ENCODE measurements around the gene CTXND1. TPM values are rescaled to one million over a fixed set of nuclear protein-coding genes. Genes with fewer than 3 reads are reported as not detected.

Gene CTXND1
- polyA plus RNA-seq, 2 of the 4 experiments (the other 2 are of a cell fraction), result not detected

DNA sequence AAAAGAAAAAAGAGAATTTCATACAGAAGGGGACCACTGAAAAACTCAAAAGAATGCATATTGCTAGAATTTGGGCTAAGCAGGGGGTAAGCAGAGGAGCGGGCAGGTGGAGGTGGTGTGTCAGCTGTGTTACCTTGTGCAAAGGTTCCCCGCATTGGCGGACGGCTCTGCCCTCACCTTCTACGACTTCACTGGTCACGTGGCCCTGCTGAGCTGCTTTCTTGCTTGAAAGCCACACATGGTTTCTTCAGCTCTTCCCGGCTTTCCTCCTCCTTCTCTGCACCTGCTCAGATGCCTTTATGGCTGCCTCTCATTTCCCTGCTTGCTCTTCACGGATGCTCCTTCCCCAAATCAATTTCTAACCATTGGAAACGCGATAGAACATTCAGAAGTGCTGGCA is 68.7 kb downstream of the CTXND1 start:
- Histone ChIP-seq H3K9me3 (no peaks in the 10 kb centered on the region), H3K4me1 (peaks cover 13% of the 10 kb centered on the region), H3K4me3 (no peak overlapping the region), H3K4me2 (no peak overlapping the region), H3K27ac (no peak overlapping the region)
- ATAC-seq, result no peak
- 84% methylated on average over 10 of the region's 10 CpGs for WGBS (ENCODE audit: missing lambda C conversion rate)
- no peak for DNase-seq (ENCODE audit: low read depth in 1 of 2, low spot score in 1 of 2)
- TF ChIP-seq EHMT2 (IDR thresholded peaks at IDR 0.05; ENCODE audit: low read depth) (no peak), JUNB (IDR thresholded peaks at IDR 0.05) (no peak), HOXB13 (CRISPR knock-in tag; IDR thresholded peaks at IDR 0.05; ENCODE audit: low read depth) (no peak), ZNF302 (CRISPR knock-in tag; IDR thresholded peaks at IDR 0.05) (no peak), ZFP36 (IDR thresholded peaks at IDR 0.05; ENCODE audit: borderline replicate concordance, partially characterized antibody) (no peak), SREBF2 (IDR thresholded peaks at IDR 0.05) (no peak), KDM5A (IDR thresholded peaks at IDR 0.05) (no peak), HDAC2 (IDR thresholded peaks at IDR 0.05) (no peak), CHD2 (IDR thresholded peaks at IDR 0.05; ENCODE audit: low read length, partially characterized antibody) (no peak), BHLHE40 (IDR thresholded peaks at IDR 0.05; ENCODE audit: low read depth, low read length) (no peak), RAD21 (conservative IDR thresholded peaks at IDR 0.05 in 1 of 2, IDR thresholded peaks at IDR 0.05 in 1 of 2) (no peak), KDM1A (IDR thresholded peaks at IDR 0.05; ENCODE audit: low read depth) (no peak), CEBPB (IDR thresholded peaks at IDR 0.05) (no peak), HOXA7 (CRISPR knock-in tag; IDR thresholded peaks at IDR 0.05) (no peak), GATA3 (IDR thresholded peaks at IDR 0.05; ENCODE audit: borderline replicate concordance) (no peak)
- TF ChIP-seq, protein P1, sequence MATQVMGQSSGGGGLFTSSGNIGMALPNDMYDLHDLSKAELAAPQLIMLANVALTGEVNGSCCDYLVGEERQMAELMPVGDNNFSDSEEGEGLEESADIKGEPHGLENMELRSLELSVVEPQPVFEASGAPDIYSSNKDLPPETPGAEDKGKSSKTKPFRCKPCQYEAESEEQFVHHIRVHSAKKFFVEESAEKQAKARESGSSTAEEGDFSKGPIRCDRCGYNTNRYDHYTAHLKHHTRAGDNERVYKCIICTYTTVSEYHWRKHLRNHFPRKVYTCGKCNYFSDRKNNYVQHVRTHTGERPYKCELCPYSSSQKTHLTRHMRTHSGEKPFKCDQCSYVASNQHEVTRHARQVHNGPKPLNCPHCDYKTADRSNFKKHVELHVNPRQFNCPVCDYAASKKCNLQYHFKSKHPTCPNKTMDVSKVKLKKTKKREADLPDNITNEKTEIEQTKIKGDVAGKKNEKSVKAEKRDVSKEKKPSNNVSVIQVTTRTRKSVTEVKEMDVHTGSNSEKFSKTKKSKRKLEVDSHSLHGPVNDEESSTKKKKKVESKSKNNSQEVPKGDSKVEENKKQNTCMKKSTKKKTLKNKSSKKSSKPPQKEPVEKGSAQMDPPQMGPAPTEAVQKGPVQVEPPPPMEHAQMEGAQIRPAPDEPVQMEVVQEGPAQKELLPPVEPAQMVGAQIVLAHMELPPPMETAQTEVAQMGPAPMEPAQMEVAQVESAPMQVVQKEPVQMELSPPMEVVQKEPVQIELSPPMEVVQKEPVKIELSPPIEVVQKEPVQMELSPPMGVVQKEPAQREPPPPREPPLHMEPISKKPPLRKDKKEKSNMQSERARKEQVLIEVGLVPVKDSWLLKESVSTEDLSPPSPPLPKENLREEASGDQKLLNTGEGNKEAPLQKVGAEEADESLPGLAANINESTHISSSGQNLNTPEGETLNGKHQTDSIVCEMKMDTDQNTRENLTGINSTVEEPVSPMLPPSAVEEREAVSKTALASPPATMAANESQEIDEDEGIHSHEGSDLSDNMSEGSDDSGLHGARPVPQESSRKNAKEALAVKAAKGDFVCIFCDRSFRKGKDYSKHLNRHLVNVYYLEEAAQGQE (IDR thresholded peaks at IDR 0.05), result no peak
- TF ChIP-seq, protein P2, sequence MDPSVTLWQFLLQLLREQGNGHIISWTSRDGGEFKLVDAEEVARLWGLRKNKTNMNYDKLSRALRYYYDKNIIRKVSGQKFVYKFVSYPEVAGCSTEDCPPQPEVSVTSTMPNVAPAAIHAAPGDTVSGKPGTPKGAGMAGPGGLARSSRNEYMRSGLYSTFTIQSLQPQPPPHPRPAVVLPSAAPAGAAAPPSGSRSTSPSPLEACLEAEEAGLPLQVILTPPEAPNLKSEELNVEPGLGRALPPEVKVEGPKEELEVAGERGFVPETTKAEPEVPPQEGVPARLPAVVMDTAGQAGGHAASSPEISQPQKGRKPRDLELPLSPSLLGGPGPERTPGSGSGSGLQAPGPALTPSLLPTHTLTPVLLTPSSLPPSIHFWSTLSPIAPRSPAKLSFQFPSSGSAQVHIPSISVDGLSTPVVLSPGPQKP (IDR thresholded peaks at IDR 0.05; ENCODE audit: low read depth, low read length), result no peak
- TF ChIP-seq, protein P3, sequence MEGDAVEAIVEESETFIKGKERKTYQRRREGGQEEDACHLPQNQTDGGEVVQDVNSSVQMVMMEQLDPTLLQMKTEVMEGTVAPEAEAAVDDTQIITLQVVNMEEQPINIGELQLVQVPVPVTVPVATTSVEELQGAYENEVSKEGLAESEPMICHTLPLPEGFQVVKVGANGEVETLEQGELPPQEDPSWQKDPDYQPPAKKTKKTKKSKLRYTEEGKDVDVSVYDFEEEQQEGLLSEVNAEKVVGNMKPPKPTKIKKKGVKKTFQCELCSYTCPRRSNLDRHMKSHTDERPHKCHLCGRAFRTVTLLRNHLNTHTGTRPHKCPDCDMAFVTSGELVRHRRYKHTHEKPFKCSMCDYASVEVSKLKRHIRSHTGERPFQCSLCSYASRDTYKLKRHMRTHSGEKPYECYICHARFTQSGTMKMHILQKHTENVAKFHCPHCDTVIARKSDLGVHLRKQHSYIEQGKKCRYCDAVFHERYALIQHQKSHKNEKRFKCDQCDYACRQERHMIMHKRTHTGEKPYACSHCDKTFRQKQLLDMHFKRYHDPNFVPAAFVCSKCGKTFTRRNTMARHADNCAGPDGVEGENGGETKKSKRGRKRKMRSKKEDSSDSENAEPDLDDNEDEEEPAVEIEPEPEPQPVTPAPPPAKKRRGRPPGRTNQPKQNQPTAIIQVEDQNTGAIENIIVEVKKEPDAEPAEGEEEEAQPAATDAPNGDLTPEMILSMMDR (IDR thresholded peaks at IDR 0.05), result no peak
- TF ChIP-seq, protein P4, sequence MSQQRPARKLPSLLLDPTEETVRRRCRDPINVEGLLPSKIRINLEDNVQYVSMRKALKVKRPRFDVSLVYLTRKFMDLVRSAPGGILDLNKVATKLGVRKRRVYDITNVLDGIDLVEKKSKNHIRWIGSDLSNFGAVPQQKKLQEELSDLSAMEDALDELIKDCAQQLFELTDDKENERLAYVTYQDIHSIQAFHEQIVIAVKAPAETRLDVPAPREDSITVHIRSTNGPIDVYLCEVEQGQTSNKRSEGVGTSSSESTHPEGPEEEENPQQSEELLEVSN (IDR thresholded peaks at IDR 0.05; ENCODE audit: borderline replicate concordance, low read depth), result no peak
- FAIRE-seq, result no peak
- CTCF ChIA-PET, result interaction anchor here (0.6 to 2.6 kb wide), 9 partner anchors 10 to 803 kb away, joined by 3 to 8 read pairs (median 3); no protein-coding TSS in a partner anchor
- POLR2A ChIA-PET, result no interaction called here

DNA sequence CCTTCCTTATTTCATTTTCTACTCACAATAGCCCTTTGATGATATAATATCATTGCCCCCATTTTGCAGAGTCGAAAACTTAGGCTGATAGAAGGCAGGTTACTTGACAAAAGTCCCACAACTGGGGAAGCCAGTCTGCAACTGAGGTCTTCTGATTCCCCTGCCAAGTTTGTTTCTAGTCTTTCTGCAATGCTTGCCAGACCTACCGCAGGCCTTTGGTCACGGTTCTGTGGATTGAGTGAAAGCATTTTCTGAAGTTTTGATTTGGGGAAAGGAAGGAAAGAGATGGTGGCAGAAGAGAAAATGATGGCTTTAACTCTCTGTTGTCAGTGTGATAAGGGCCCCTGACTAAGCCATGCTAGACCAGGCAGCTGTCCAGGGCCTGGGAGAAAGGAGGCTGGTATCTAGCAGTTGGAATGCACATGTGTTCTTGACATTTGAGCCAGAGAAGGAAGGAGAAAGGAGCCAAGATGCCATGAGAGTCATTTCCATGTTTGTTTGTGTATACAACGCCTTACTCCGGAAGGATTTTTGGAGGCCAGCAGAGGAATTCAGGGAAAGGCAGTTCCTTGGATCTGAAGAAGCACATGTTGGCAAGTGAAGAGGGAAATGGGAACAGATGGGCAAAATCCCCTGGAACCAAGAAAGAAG is 69.3 kb downstream of the CTXND1 start:
- ATAC-seq (no peak), FAIRE-seq (no peak), DNase-seq (ENCODE audit: low read depth in 1 of 2, low spot score in 1 of 2) (no peak)
- POLR2A ChIA-PET, result no interaction called here
- Histone ChIP-seq H3K27ac (no peak overlapping the region), H3K4me2 (no peak overlapping the region), H3K9me3 (no peaks in the 10 kb centered on the region; the same call in 2 of the 3 replicates), H3K4me1 (peaks cover 13% of the 10 kb centered on the region), H3K4me3 (no peak overlapping the region)
- CTCF ChIA-PET, result interaction anchor here (1.5 to 2.6 kb wide), 4 partner anchors 9 to 120 kb away, joined by 4 to 8 read pairs (median 5); no protein-coding TSS in a partner anchor
- WGBS (ENCODE audit: missing lambda C conversion rate), result 81% methylated on average over 5 of the region's 5 CpGs
- TF ChIP-seq, protein P5, sequence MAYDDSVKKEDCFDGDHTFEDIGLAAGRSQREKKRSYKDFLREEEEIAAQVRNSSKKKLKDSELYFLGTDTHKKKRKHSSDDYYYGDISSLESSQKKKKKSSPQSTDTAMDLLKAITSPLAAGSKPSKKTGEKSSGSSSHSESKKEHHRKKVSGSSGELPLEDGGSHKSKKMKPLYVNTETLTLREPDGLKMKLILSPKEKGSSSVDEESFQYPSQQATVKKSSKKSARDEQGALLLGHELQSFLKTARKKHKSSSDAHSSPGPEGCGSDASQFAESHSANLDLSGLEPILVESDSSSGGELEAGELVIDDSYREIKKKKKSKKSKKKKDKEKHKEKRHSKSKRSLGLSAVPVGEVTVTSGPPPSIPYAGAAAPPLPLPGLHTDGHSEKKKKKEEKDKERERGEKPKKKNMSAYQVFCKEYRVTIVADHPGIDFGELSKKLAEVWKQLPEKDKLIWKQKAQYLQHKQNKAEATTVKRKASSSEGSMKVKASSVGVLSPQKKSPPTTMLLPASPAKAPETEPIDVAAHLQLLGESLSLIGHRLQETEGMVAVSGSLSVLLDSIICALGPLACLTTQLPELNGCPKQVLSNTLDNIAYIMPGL (CRISPR knock-in tag; IDR thresholded peaks at IDR 0.05; ENCODE audit: borderline replicate concordance), result no peak
- TF ChIP-seq RCOR1 (IDR thresholded peaks at IDR 0.05; ENCODE audit: low read depth, low read length) (no peak), POLR2A (IDR thresholded peaks at IDR 0.05; ENCODE audit: low read length) (no peak), MAFK (IDR thresholded peaks at IDR 0.05; ENCODE audit: partially characterized antibody) (no peak), NFE2L2 (conservative IDR thresholded peaks at IDR 0.05; ENCODE audit: low read length) (no peak), CEBPB (IDR thresholded peaks at IDR 0.05) (no peak), ESRRA (IDR thresholded peaks at IDR 0.05; ENCODE audit: borderline replicate concordance, low read length) (no peak), HOXB13 (CRISPR knock-in tag; IDR thresholded peaks at IDR 0.05; ENCODE audit: low read depth) (no peak), CBX8 (IDR thresholded peaks at IDR 0.05) (no peak), ZNF302 (CRISPR knock-in tag; IDR thresholded peaks at IDR 0.05) (no peak), RAD21 (conservative IDR thresholded peaks at IDR 0.05 in 1 of 2, IDR thresholded peaks at IDR 0.05 in 1 of 2) (no peak), BHLHE40 (IDR thresholded peaks at IDR 0.05; ENCODE audit: low read depth, low read length) (no peak)
